ENCODE results near the gene NAA10. TPM values are rescaled to one million over a fixed set of nuclear protein-coding genes. Genes with fewer than 3 reads are reported as not detected.

Gene NAA10
- total RNA-seq, 1 experiment from 2014 or later = 91.3 TPM

DNA sequence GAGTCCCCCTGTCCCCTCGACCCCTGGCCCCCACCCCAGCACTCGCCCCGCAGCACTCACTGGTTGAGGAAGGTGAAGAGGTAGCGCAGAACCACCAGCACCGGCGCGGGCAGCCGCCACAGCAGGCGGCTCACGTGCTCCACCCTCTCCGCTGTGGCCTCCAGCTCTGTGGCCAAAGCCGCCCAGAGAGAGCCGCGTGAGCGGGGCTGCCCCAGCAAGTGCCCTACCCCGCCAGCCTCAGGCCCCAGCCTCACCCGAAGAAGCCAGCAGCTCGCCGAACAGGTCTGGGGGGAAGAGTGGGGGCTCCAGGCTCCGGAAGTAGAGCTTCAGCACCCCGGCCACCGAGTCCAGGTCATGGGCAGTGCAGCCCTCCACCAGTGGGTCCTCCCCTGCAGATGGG, 24.4 kb downstream of the NAA10 start:
- TF ChIP-seq, protein P1, sequence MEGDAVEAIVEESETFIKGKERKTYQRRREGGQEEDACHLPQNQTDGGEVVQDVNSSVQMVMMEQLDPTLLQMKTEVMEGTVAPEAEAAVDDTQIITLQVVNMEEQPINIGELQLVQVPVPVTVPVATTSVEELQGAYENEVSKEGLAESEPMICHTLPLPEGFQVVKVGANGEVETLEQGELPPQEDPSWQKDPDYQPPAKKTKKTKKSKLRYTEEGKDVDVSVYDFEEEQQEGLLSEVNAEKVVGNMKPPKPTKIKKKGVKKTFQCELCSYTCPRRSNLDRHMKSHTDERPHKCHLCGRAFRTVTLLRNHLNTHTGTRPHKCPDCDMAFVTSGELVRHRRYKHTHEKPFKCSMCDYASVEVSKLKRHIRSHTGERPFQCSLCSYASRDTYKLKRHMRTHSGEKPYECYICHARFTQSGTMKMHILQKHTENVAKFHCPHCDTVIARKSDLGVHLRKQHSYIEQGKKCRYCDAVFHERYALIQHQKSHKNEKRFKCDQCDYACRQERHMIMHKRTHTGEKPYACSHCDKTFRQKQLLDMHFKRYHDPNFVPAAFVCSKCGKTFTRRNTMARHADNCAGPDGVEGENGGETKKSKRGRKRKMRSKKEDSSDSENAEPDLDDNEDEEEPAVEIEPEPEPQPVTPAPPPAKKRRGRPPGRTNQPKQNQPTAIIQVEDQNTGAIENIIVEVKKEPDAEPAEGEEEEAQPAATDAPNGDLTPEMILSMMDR (IDR thresholded peaks at IDR 0.05; ENCODE audit: insufficient read depth in 1 of 2, low read depth in 1 of 2, low read length in 1 of 2, severe bottlenecking in 1 of 2, unreplicated experiment in 1 of 2) = no peak
- POLR2A ChIA-PET = interaction anchor here (0.5 to 0.7 kb wide), 2 partner anchors 24 to 117 kb away, joined by 3 to 7 read pairs; partner anchors contain the start of gene L1CAM

GRCh38 chrX:153909980-153910360, 24.9 kb downstream of the NAA10 start:
- no peak overlapping the region for H3K4me3 Mint-ChIP-seq (ENCODE audit: unreplicated experiment)
- no peaks in the 10 kb centered on the region for H3K4me1 Mint-ChIP-seq (ENCODE audit: low read depth, unreplicated experiment)
- no peak overlapping the region for H3K4me3 ChIP-seq (ENCODE audit: low read depth, low read length)
- no peaks in the 10 kb centered on the region for H3K27me3 Mint-ChIP-seq (ENCODE audit: insufficient read depth, unreplicated experiment)
- BruUV-seq (replicated peaks) = no TSS peak
- H3K9me3 Mint-ChIP-seq (ENCODE audit: unreplicated experiment) = no peaks in the 10 kb centered on the region
- no peaks in the 10 kb centered on the region for H3K36me3 Mint-ChIP-seq (ENCODE audit: insufficient read depth, unreplicated experiment)
- no peak overlapping the region for H3K27ac Mint-ChIP-seq (ENCODE audit: unreplicated experiment)
- no peaks in the 10 kb centered on the region for H3K9me3 ChIP-seq
- no peaks in the 10 kb centered on the region for H3K36me3 ChIP-seq (ENCODE audit: control insufficient read depth, insufficient read depth, low read length)
- no peaks in the 10 kb centered on the region for H3K4me1 ChIP-seq
- TF ChIP-seq, protein P1 (IDR thresholded peaks at IDR 0.05; ENCODE audit: insufficient read depth in 1 of 2, low read depth in 1 of 2, low read length in 1 of 2, severe bottlenecking in 1 of 2, unreplicated experiment in 1 of 2) = no peak
- H3K27me3 ChIP-seq (replicated peaks; ENCODE audit: control insufficient read depth, insufficient read depth, low read length) = no peaks in the 10 kb centered on the region
- no peak for DNase-seq
- POLR2A ChIA-PET = interaction anchor here (0.5 kb wide), 1 partner anchor 117 kb away, joined by 3 read pairs; no protein-coding TSS in a partner anchor
- CTCF ChIA-PET = no interaction called here
- intact Hi-C loops (cut with micrococcal nuclease; ENCODE audit: unreplicated experiment) = no loop called here

More for the DNA sequence above, 24.4 kb downstream of the NAA10 start:
- H3K4me3 ChIP-seq (ENCODE audit: low read depth, low read length) = no peak overlapping the region
- no peaks in the 10 kb centered on the region for H3K36me3 ChIP-seq (ENCODE audit: control insufficient read depth, insufficient read depth, low read length)
- no peaks in the 10 kb centered on the region for H3K9me3 ChIP-seq
- no peaks in the 10 kb centered on the region for H3K27me3 ChIP-seq (replicated peaks; ENCODE audit: control insufficient read depth, insufficient read depth, low read length)
- Mint-ChIP-seq H3K4me1 (ENCODE audit: low read depth, unreplicated experiment) (no peaks in the 10 kb centered on the region), H3K9me3 (ENCODE audit: unreplicated experiment) (no peaks in the 10 kb centered on the region), H3K36me3 (ENCODE audit: insufficient read depth, unreplicated experiment) (no peaks in the 10 kb centered on the region), H3K27ac (ENCODE audit: unreplicated experiment) (no peak overlapping the region), H3K4me3 (ENCODE audit: unreplicated experiment) (no peak overlapping the region), H3K27me3 (ENCODE audit: insufficient read depth, unreplicated experiment) (no peaks in the 10 kb centered on the region)
- BruUV-seq (replicated peaks) = no TSS peak
- CTCF ChIA-PET = interaction anchor here (0.6 to 0.7 kb wide), 2 partner anchors 32 to 99 kb away, joined by 3 to 5 read pairs; no protein-coding TSS in a partner anchor
- no peaks in the 10 kb centered on the region for H3K4me1 ChIP-seq
- intact Hi-C loops (cut with micrococcal nuclease; ENCODE audit: unreplicated experiment) = no loop called here
- no peak for DNase-seq

DNA sequence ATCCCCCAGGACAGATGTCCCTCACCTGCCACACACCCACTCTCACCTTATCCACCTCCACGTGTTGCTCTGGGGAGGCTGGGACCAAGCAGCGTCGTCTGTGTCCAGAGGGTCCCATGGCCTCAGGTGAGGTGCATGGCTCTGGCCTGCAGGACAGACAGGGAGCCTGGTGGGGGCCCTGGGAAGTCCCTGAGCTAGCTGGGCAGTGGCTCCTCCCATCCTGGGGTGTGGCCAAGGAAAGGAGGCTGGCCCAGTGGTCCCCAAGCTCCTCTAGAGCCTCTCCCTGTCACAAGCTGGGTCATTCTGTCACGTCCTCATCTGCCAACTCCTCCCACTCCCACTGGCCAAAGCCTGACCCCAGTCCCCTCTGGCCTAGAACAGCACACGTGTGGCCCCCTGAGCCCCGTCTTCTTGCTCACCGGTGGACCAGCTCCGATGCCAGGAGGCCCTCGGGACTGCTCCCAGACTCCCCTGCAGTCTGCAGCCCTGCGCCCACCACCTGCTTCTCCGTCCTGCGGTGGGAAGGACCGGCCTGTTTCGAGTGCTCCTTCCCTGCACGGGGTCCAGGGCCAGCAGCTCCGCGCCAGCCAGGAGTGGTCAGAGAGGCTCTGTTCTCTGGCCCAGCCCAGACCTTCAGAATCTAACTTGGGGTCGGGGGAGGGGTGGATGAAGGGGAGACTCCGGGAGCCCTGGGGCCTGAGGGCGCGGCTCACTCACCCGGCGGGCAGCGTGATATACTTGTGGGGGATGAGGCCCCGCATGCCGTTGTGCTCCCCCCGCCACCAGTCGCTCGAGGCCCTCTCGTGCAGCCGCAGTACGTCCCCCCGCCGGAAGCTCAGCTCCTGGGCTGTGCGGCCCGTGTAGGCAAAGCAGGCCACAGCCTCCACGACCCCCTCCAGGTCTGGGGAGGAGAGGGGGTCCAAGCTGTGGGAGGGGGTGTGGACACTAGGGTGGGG, 25.5 kb downstream of the NAA10 start:
- Histone ChIP-seq H3K36me3 (ENCODE audit: control insufficient read depth, insufficient read depth, low read length) (no peaks in the 10 kb centered on the region), H3K27me3 (replicated peaks; ENCODE audit: control insufficient read depth, insufficient read depth, low read length) (no peaks in the 10 kb centered on the region), H3K4me3 (ENCODE audit: low read depth, low read length) (no peak overlapping the region), H3K4me1 (no peaks in the 10 kb centered on the region), H3K9me3 (no peaks in the 10 kb centered on the region)
- Mint-ChIP-seq H3K4me1 (ENCODE audit: low read depth, unreplicated experiment) (no peaks in the 10 kb centered on the region), H3K27ac (ENCODE audit: unreplicated experiment) (no peak overlapping the region), H3K36me3 (ENCODE audit: insufficient read depth, unreplicated experiment) (no peaks in the 10 kb centered on the region), H3K27me3 (ENCODE audit: insufficient read depth, unreplicated experiment) (no peaks in the 10 kb centered on the region), H3K4me3 (ENCODE audit: unreplicated experiment) (no peak overlapping the region), H3K9me3 (ENCODE audit: unreplicated experiment) (no peaks in the 10 kb centered on the region)
- POLR2A ChIA-PET = no interaction called here
- CTCF ChIA-PET = no interaction called here
- intact Hi-C loops (cut with micrococcal nuclease; ENCODE audit: unreplicated experiment) = no loop called here
- TF ChIP-seq, protein P1 (IDR thresholded peaks at IDR 0.05; ENCODE audit: insufficient read depth in 1 of 2, low read depth in 1 of 2, low read length in 1 of 2, severe bottlenecking in 1 of 2, unreplicated experiment in 1 of 2) = no peak
- DNase-seq = peak in 1 of 2 experiments; percentile 32
- BruUV-seq (replicated peaks) = no TSS peak
